NCI-H1436 treated with DMSO at 0.1 percent for 48 hours (cell line): ENCODE data around the gene AMBRA1.

Experiments used
- DNase-seq: peaks from one replicate; lab custom pipeline; 2025; lab: John Stamatoyannopoulos, UW

Gene AMBRA1

GRCh38 chr11:46475051-46475925 is 118.5 kb downstream of the AMBRA1 start:
- no peak for DNase-seq

- DNase-seq, result no peak
Observed at GRCh38 chr11:46472662-46472994, 121.2 kb downstream of the AMBRA1 start.

- no peak for DNase-seq
Observed at GRCh38 chr11:46471943-46472661, 121.7 kb downstream of the AMBRA1 start.

- no peak for DNase-seq
Observed at GRCh38 chr11:46469926-46470325, 123.9 kb downstream of the AMBRA1 start.

- no peak for DNase-seq
Observed at GRCh38 chr11:46465683-46466082, 128.1 kb downstream of the AMBRA1 start.

GRCh38 chr11:46463701-46464421 is 130.0 kb downstream of the AMBRA1 start:
- DNase-seq, result no peak

- no peak for DNase-seq
Observed at GRCh38 chr11:46461461-46461927, 132.3 kb downstream of the AMBRA1 start.

- no peak for DNase-seq
Observed at GRCh38 chr11:46458491-46458890, 135.3 kb downstream of the AMBRA1 start.

- DNase-seq, result no peak
Observed at GRCh38 chr11:46457659-46458424, 136.0 kb downstream of the AMBRA1 start.

- no peak for DNase-seq
Observed at GRCh38 chr11:46457021-46457420, 136.8 kb downstream of the AMBRA1 start.

- no peak for DNase-seq
Observed at GRCh38 chr11:46456269-46457001, 137.4 kb downstream of the AMBRA1 start.

GRCh38 chr11:46455834-46456233 is 138.0 kb downstream of the AMBRA1 start:
- no peak for DNase-seq

- no peak for DNase-seq
Observed at GRCh38 chr11:46452918-46453517, 140.8 kb downstream of the AMBRA1 start.

- DNase-seq, result no peak
Observed at GRCh38 chr11:46451759-46452158, 142.1 kb downstream of the AMBRA1 start.

GRCh38 chr11:46450846-46451477 is 142.9 kb downstream of the AMBRA1 start:
- DNase-seq, result no peak

- no peak for DNase-seq
Observed at GRCh38 chr11:46447544-46447943, 146.3 kb downstream of the AMBRA1 start.

- DNase-seq, result no peak
Observed at GRCh38 chr11:46445920-46446771, 147.7 kb downstream of the AMBRA1 start.

GRCh38 chr11:46445192-46445919 is 148.5 kb downstream of the AMBRA1 start:
- DNase-seq, result no peak

GRCh38 chr11:46444305-46444704 is 149.5 kb downstream of the AMBRA1 start:
- no peak for DNase-seq
